ENCODE measurements around the gene SPTBN1.

The SPTBN1 gene

DNA sequence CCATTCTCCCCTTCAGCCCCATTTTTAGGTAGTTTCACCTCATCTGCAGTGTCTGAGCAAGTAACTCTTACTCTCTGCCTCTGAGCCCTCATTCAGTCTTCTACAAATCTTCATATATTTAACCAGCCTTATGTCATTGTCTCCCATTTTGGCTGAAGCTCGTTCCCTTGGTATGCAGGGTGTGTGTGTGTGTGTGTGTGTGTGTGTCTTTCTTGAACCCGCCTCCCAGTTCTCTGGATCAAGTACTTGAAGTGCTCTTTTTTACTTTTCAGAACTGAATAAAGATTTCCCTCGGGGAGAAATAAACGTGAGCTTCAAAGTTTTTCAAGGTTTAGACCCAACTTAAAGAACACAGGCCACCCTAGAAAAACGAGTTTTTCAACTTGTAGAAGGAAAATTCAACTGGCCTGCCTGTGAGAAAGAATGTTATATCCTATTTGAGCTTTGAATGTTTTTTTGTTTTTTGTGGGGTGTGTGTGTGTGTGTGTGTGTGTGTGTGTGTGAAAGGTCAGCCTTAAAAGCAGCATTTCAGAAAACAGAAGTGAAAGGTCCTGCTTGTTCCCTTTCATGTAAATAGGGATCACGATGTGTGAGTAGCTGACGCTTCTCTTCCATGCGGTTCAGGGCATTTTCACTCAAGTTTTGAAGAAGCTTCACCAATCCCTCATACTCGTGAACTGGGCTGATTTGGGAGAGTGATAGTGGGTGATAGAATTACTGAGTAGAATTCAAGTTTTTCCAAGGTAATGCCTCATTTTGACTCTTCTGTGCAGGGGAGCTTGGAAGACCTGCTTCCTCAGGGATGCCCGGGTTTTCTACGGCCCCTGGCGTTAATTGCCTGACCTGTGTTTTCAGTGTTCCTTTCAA is 216.7 kb downstream of the SPTBN1 start:
- no peaks in the 10 kb centered on the region for H3K9me3 ChIP-seq (ENCODE audit: control insufficient read depth in 1 of 2, low read length in 2 of 2)
- peaks cover 28 to 34% of the 10 kb centered on the region in 2 donors for H3K36me3 ChIP-seq (ENCODE audit: control insufficient read depth in 1 of 2, insufficient read depth in 2 of 2, low read length in 2 of 2)
- peak overlapping the region; percentile 31 to 65 for H3K4me3 ChIP-seq (ENCODE audit: low read depth in 1 of 2, low read length in 2 of 2)
- H3K27me3 ChIP-seq (ENCODE audit: control insufficient read depth in 1 of 2, insufficient read depth in 2 of 2, low read length in 2 of 2) = no peaks in the 10 kb centered on the region
- H3K27ac ChIP-seq (ENCODE audit: low read depth, low read length) = peak overlapping the region; percentile 75
- H3K9ac ChIP-seq (ENCODE audit: low read depth in 1 of 2, low read length in 2 of 2) = peak overlapping the region; percentile 29 to 32
- peaks cover 10 to 17% of the 10 kb centered on the region in 2 donors for H3K4me1 ChIP-seq (ENCODE audit: control insufficient read depth in 1 of 2, insufficient read depth in 2 of 2, low read length in 2 of 2)

GRCh38 chr2:54673501-54673998 is 217.4 kb downstream of the SPTBN1 start:
- Histone ChIP-seq H3K4me1 (ENCODE audit: control insufficient read depth in 1 of 2, insufficient read depth in 2 of 2, low read length in 2 of 2) (peaks cover 10 to 17% of the 10 kb centered on the region in 2 donors), H3K27ac (ENCODE audit: low read depth, low read length) (peak overlapping the region; percentile 75), H3K27me3 (ENCODE audit: control insufficient read depth in 1 of 2, insufficient read depth in 2 of 2, low read length in 2 of 2) (no peaks in the 10 kb centered on the region), H3K9ac (ENCODE audit: low read depth in 1 of 2, low read length in 2 of 2) (peak overlapping the region; percentile 29 to 32), H3K36me3 (ENCODE audit: control insufficient read depth in 1 of 2, insufficient read depth in 2 of 2, low read length in 2 of 2) (peaks cover 21 to 27% of the 10 kb centered on the region in 2 donors), H3K4me3 (ENCODE audit: low read depth in 1 of 2, low read length in 2 of 2) (peak overlapping the region; percentile 31 to 65), H3K9me3 (ENCODE audit: control insufficient read depth in 1 of 2, low read length in 2 of 2) (no peaks in the 10 kb centered on the region)

DNA sequence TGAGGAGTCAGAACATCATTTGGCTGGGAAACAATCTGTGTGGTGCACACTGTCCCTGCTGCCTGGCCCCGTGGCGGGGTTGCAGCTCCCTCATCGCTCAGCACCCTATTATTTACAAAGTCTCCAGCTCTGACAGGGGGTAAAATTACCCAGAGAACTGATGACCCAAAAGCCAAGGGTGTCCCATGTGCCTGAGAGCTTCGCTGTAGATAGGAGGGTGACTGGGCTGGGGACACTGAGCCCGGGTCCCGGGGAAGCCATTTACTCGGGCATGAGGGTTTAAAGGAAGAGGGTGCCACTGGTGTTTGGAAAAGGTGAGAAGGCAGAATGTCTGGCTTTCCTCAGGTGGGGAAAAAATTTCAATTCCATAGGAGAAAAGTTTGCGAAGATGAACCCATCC is 219.2 kb downstream of the SPTBN1 start:
- H3K4me3 ChIP-seq (ENCODE audit: low read depth in 1 of 2, low read length in 2 of 2) = no peak overlapping the region
- peaks cover 12 to 17% of the 10 kb centered on the region in 2 donors for H3K4me1 ChIP-seq (ENCODE audit: control insufficient read depth in 1 of 2, insufficient read depth in 2 of 2, low read length in 2 of 2)
- no peak overlapping the region for H3K27ac ChIP-seq (ENCODE audit: low read depth, low read length)
- peaks cover 8 to 11% of the 10 kb centered on the region in 2 donors for H3K36me3 ChIP-seq (ENCODE audit: control insufficient read depth in 1 of 2, insufficient read depth in 2 of 2, low read length in 2 of 2)
- no peaks in the 10 kb centered on the region for H3K27me3 ChIP-seq (ENCODE audit: control insufficient read depth in 1 of 2, insufficient read depth in 2 of 2, low read length in 2 of 2)
- no peak overlapping the region for H3K9ac ChIP-seq (ENCODE audit: low read depth in 1 of 2, low read length in 2 of 2)
- no peaks in the 10 kb centered on the region for H3K9me3 ChIP-seq (ENCODE audit: control insufficient read depth in 1 of 2, low read length in 2 of 2)

- no peak overlapping the region for H3K27ac ChIP-seq (ENCODE audit: low read depth, low read length)
- no peaks in the 10 kb centered on the region for H3K9me3 ChIP-seq (ENCODE audit: control insufficient read depth in 1 of 2, low read length in 2 of 2)
- peaks cover 17% of the 10 kb centered on the region in 2 donors for H3K4me1 ChIP-seq (ENCODE audit: control insufficient read depth in 1 of 2, insufficient read depth in 2 of 2, low read length in 2 of 2)
- H3K36me3 ChIP-seq (ENCODE audit: control insufficient read depth in 1 of 2, insufficient read depth in 2 of 2, low read length in 2 of 2) = peaks cover 3 to 6% of the 10 kb centered on the region in 2 donors
- no peak overlapping the region for H3K4me3 ChIP-seq (ENCODE audit: low read depth in 1 of 2, low read length in 2 of 2)
- H3K9ac ChIP-seq (ENCODE audit: low read depth in 1 of 2, low read length in 2 of 2) = no peak overlapping the region
- no peaks in the 10 kb centered on the region for H3K27me3 ChIP-seq (ENCODE audit: control insufficient read depth in 1 of 2, insufficient read depth in 2 of 2, low read length in 2 of 2)
Measured at GRCh38 chr2:54675738-54676137, 219.6 kb downstream of the SPTBN1 start.

- Histone ChIP-seq H3K4me1 (ENCODE audit: control insufficient read depth in 1 of 2, insufficient read depth in 2 of 2, low read length in 2 of 2) (peaks cover 17 to 19% of the 10 kb centered on the region in 2 donors), H3K9ac (ENCODE audit: low read depth in 1 of 2, low read length in 2 of 2) (no peak overlapping the region), H3K27ac (ENCODE audit: low read depth, low read length) (no peak overlapping the region), H3K36me3 (ENCODE audit: control insufficient read depth in 1 of 2, insufficient read depth in 2 of 2, low read length in 2 of 2) (no peaks in the 10 kb centered on the region), H3K9me3 (ENCODE audit: control insufficient read depth in 1 of 2, low read length in 2 of 2) (no peaks in the 10 kb centered on the region), H3K27me3 (ENCODE audit: control insufficient read depth in 1 of 2, insufficient read depth in 2 of 2, low read length in 2 of 2) (no peaks in the 10 kb centered on the region), H3K4me3 (ENCODE audit: low read depth in 1 of 2, low read length in 2 of 2) (no peak overlapping the region)
Measured at GRCh38 chr2:54676656-54677055, 220.5 kb downstream of the SPTBN1 start.

- H3K9me3 ChIP-seq (ENCODE audit: control insufficient read depth in 1 of 2, low read length in 2 of 2) = no peaks in the 10 kb centered on the region
- H3K27ac ChIP-seq (ENCODE audit: low read depth, low read length) = no peak overlapping the region
- H3K27me3 ChIP-seq (ENCODE audit: control insufficient read depth in 1 of 2, insufficient read depth in 2 of 2, low read length in 2 of 2) = no peaks in the 10 kb centered on the region
- no peak overlapping the region for H3K4me3 ChIP-seq (ENCODE audit: low read depth in 1 of 2, low read length in 2 of 2)
- H3K36me3 ChIP-seq (ENCODE audit: control insufficient read depth in 1 of 2, insufficient read depth in 2 of 2, low read length in 2 of 2) = no peaks in the 10 kb centered on the region
- H3K4me1 ChIP-seq (ENCODE audit: control insufficient read depth in 1 of 2, insufficient read depth in 2 of 2, low read length in 2 of 2) = peaks cover 12 to 19% of the 10 kb centered on the region in 2 donors
- H3K9ac ChIP-seq (ENCODE audit: low read depth in 1 of 2, low read length in 2 of 2) = no peak overlapping the region
Measured at GRCh38 chr2:54677476-54678265, 221.5 kb downstream of the SPTBN1 start.

DNA sequence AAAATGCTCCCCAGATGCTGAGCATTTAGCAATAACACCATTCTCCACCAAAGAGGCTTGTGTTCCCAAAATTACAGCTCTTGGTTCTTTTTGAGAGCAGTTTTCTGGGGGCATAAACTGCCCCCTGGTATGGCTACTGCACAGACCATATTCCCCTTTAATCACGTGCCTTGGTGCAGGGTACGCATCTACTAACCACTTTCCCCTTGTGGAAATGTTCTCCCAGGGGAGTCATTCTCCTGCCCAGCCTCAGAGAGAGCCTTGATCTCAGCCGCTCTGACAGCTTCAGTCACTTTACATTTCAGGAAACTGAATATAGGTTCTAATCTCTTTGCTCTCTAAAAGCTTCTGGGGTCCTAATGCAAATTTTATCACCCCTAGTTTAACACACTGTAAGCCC is 222.6 kb downstream of the SPTBN1 start:
- peaks cover 2 to 9% of the 10 kb centered on the region in 2 donors for H3K4me1 ChIP-seq (ENCODE audit: control insufficient read depth in 1 of 2, insufficient read depth in 2 of 2, low read length in 2 of 2)
- H3K27ac ChIP-seq (ENCODE audit: low read depth, low read length) = no peak overlapping the region
- H3K4me3 ChIP-seq (ENCODE audit: low read depth in 1 of 2, low read length in 2 of 2) = no peak overlapping the region
- H3K9ac ChIP-seq (ENCODE audit: low read depth in 1 of 2, low read length in 2 of 2) = no peak overlapping the region
- no peaks in the 10 kb centered on the region for H3K36me3 ChIP-seq (ENCODE audit: control insufficient read depth in 1 of 2, insufficient read depth in 2 of 2, low read length in 2 of 2)
- H3K9me3 ChIP-seq (ENCODE audit: control insufficient read depth in 1 of 2, low read length in 2 of 2) = no peaks in the 10 kb centered on the region
- no peaks in the 10 kb centered on the region for H3K27me3 ChIP-seq (ENCODE audit: control insufficient read depth in 1 of 2, insufficient read depth in 2 of 2, low read length in 2 of 2)

- Histone ChIP-seq H3K4me1 (ENCODE audit: control insufficient read depth in 1 of 2, insufficient read depth in 2 of 2, low read length in 2 of 2) (peaks cover 0 to 8% of the 10 kb centered on the region in 2 donors), H3K9ac (ENCODE audit: low read depth in 1 of 2, low read length in 2 of 2) (no peak overlapping the region), H3K36me3 (ENCODE audit: control insufficient read depth in 1 of 2, insufficient read depth in 2 of 2, low read length in 2 of 2) (no peaks in the 10 kb centered on the region), H3K27ac (ENCODE audit: low read depth, low read length) (no peak overlapping the region), H3K27me3 (ENCODE audit: control insufficient read depth in 1 of 2, insufficient read depth in 2 of 2, low read length in 2 of 2) (no peaks in the 10 kb centered on the region), H3K4me3 (ENCODE audit: low read depth in 1 of 2, low read length in 2 of 2) (no peak overlapping the region), H3K9me3 (ENCODE audit: control insufficient read depth in 1 of 2, low read length in 2 of 2) (no peaks in the 10 kb centered on the region)
Measured at GRCh38 chr2:54680397-54681041, 224.4 kb downstream of the SPTBN1 start.

DNA sequence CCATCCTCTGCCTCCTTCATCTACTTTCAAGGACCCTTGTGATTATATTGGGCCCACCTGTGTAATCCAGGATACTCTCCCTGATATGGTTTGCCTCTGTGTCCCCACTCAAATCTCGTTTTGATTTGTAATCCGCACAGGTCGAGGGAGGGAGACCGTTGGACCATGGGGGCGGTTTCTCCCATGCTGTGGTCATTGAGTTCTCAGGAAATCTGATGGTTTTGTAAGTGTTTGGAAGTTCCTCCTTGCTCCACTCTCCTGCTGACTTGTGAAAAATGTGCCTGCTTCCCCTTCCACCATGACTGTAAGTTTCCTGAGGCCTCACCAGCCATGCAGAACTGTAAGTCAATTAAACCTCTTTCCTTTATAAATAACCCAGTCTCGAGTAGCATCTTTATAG is 225.3 kb downstream of the SPTBN1 start:
- Histone ChIP-seq H3K36me3 (ENCODE audit: control insufficient read depth in 1 of 2, insufficient read depth in 2 of 2, low read length in 2 of 2) (no peaks in the 10 kb centered on the region), H3K9me3 (ENCODE audit: control insufficient read depth in 1 of 2, low read length in 2 of 2) (no peaks in the 10 kb centered on the region), H3K9ac (ENCODE audit: low read depth in 1 of 2, low read length in 2 of 2) (no peak overlapping the region), H3K4me3 (ENCODE audit: low read depth in 1 of 2, low read length in 2 of 2) (no peak overlapping the region), H3K27me3 (ENCODE audit: control insufficient read depth in 1 of 2, insufficient read depth in 2 of 2, low read length in 2 of 2) (no peaks in the 10 kb centered on the region), H3K4me1 (ENCODE audit: control insufficient read depth in 1 of 2, insufficient read depth in 2 of 2, low read length in 2 of 2) (peaks cover 0 to 8% of the 10 kb centered on the region in 2 donors), H3K27ac (ENCODE audit: low read depth, low read length) (no peak overlapping the region)

Data from duodenal mucosa (tissue), 2 donors.